NT2/D1 (cell line): ENCODE data around the gene DDX31.

Experiments
- YY1 ChIP-seq: IDR thresholded peaks from 2 replicates; pipeline ENCODE4 v1.6.1; 2011; ENCODE audit not compliant: insufficient read length, insufficient read depth
- ZNF274 ChIP-seq: IDR thresholded peaks from 2 replicates; pipeline ENCODE4 v1.6.1; 2011; ENCODE audit warnings: mild to moderate bottlenecking, low read depth, low read length

DNA sequence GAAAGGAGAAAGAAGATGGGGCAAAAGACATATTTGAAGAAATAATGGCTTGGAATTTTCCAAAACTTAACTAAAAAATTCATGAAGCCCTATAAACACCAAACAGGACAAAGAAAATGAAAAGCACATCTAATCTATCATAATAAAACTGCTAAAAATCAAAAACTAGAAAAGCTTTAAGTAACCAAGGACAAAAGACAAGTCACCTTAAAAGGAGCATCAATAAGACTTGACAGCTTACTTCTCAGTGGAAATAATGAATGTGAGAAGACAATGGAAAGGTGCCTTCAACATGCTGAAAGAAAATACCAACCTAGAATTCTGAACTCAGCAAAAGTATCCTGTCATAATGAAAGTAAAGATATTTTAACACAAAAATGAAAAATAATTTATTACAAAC lies 27.4 kb upstream of the DDX31 start:
- no peak for TF ChIP-seq ZNF274
- TF ChIP-seq YY1: no peak
